Measurements from ENCODE around the gene CCDC187.

GRCh38 chr9:136353088-136353487, 49.2 kb upstream of the CCDC187 start:
- TF ChIP-seq CTCF (conservative IDR thresholded peaks at IDR 0.05) (no peak), EZH2 (IDR thresholded peaks at IDR 0.05; ENCODE audit: low read depth) (no peak)
